ENCODE results near the gene FGD4. TPM values are rescaled to one million over a fixed set of nuclear protein-coding genes. Genes with fewer than 3 reads are reported as not detected.

FGD4 gene
- total RNA-seq, 1 experiment from 2014 or later: 54.3 TPM

GRCh38 chr12:32508626-32509025 is 109.3 kb downstream of the FGD4 start:
- Mint-ChIP-seq H3K27ac (no peak overlapping the region), H3K27me3 (ENCODE audit: low read depth) (no peaks in the 10 kb centered on the region), H3K36me3 (ENCODE audit: insufficient read depth in 1 of 3, low read depth in 3 of 3) (peaks cover 0 to 2% (median 0%) of the 10 kb centered on the region in 3 experiments; a peak in 1 of 7 replicates), H3K9me3 (no peaks in the 10 kb centered on the region), H3K4me3 (no peak overlapping the region), H3K4me1 (peaks cover 51 to 55% of the 10 kb centered on the region in 2 experiments)
- Histone ChIP-seq H3T11ph (ENCODE audit: low read length) (no peak overlapping the region), H3K79me1 (ENCODE audit: insufficient read depth, low read depth, low read length, poor library complexity, severe bottlenecking) (peaks cover 3% of the 10 kb centered on the region), H2BK20ac (ENCODE audit: low read depth, low read length, poor library complexity, severe bottlenecking) (no peak overlapping the region), H3K27ac (ENCODE audit: insufficient read length, low read depth, low read length) (no peak overlapping the region), H3K23ac (ENCODE audit: insufficient read length, low read depth, low read length) (no peak overlapping the region), H2AFZ (ENCODE audit: low read length) (no peak overlapping the region), H3K4me1 (ENCODE audit: insufficient read depth, low read length) (peaks cover 2% of the 10 kb centered on the region; the same call in 1 of the 2 replicates), H4K20me1 (ENCODE audit: control insufficient read depth, insufficient read depth, insufficient read length) (no peaks in the 10 kb centered on the region), H3K79me2 (ENCODE audit: insufficient read depth, low read length) (peaks cover 13% of the 10 kb centered on the region; the same call in 1 of the 2 replicates), H3K18ac (ENCODE audit: insufficient read length, low read depth, low read length) (no peak overlapping the region), H4K91ac (ENCODE audit: insufficient read length, low read depth, low read length) (no peak overlapping the region), H4K8ac (replicated peaks; ENCODE audit: insufficient read length, low read depth, low read length) (no peak overlapping the region), H3K9ac (ENCODE audit: extremely low read depth, insufficient read length, low read length) (no peak overlapping the region), H2BK120ac (ENCODE audit: low read depth, low read length, poor library complexity, severe bottlenecking) (no peak overlapping the region), H2BK5ac (ENCODE audit: insufficient read length, low read length) (no peak overlapping the region), H3K4me2 (ENCODE audit: insufficient read depth, insufficient read length, low read length) (no peak overlapping the region), H3K14ac (ENCODE audit: insufficient read depth, low read length) (no peak overlapping the region), H3K23me2 (ENCODE audit: insufficient read length, low read depth, low read length, poor library complexity, severe bottlenecking) (no peaks in the 10 kb centered on the region), H4K5ac (ENCODE audit: insufficient read length, low read depth, low read length) (no peak overlapping the region), H2BK12ac (ENCODE audit: insufficient read length, low read depth, low read length) (no peak overlapping the region), H3K9me3 (ENCODE audit: control insufficient read depth, low read depth, low read length) (no peaks in the 10 kb centered on the region), H3K56ac (ENCODE audit: insufficient read length, low read depth, low read length) (no peak overlapping the region), H2BK15ac (ENCODE audit: low read depth, low read length) (no peak overlapping the region), H3K4ac (ENCODE audit: low read depth, low read length) (no peak overlapping the region), H3K27me3 (ENCODE audit: insufficient read depth, low read length) (no peaks in the 10 kb centered on the region), H2AK5ac (ENCODE audit: insufficient read length, low read length) (no peak overlapping the region)
- no peak for DNase-seq
- TF ChIP-seq CTCF (conservative IDR thresholded peaks at IDR 0.05): no peak
- WGBS (ENCODE audit: extremely low coverage, insufficient read length, low lambda C conversion rate): no CpG with 5 or more reads among the region's 3 CpGs
